ENCODE measurements around the gene ITFG1. TPM values are rescaled to one million over a fixed set of nuclear protein-coding genes. Genes with fewer than 3 reads are reported as not detected.

The ITFG1 gene
- total RNA-seq, 4 donors from 2014 or later = 40.7 to 54.0 (median 45.2) TPM

DNA sequence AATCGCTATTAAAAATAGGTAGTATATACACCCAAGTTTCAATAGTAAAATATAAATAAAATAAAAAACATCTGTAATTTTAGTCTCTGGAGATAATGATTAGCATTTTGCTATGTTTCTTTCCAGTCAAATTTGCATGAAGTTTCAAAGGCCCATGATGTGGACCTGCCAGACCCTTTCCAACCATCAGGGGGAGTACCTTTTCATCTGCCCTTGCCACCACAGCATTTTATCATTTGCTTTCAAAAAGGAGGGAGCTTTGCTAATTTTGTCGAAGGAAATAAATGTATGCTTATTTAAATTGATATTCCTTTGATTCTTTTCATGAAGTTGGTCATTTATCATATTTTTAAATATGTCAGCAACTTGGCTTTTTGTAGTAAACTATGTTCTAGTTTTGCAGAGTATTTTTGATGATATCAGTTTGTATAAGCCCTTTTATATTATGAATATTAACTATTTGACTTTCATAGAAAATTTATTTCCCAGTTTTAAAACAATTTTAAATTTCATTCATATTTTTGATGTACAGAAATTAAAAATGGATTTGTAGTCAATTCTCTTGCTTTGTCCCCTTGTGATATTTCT is 201.9 kb downstream of the ITFG1 start:
- TF ChIP-seq, protein P1, sequence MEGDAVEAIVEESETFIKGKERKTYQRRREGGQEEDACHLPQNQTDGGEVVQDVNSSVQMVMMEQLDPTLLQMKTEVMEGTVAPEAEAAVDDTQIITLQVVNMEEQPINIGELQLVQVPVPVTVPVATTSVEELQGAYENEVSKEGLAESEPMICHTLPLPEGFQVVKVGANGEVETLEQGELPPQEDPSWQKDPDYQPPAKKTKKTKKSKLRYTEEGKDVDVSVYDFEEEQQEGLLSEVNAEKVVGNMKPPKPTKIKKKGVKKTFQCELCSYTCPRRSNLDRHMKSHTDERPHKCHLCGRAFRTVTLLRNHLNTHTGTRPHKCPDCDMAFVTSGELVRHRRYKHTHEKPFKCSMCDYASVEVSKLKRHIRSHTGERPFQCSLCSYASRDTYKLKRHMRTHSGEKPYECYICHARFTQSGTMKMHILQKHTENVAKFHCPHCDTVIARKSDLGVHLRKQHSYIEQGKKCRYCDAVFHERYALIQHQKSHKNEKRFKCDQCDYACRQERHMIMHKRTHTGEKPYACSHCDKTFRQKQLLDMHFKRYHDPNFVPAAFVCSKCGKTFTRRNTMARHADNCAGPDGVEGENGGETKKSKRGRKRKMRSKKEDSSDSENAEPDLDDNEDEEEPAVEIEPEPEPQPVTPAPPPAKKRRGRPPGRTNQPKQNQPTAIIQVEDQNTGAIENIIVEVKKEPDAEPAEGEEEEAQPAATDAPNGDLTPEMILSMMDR (IDR thresholded peaks at IDR 0.05) = peak in 1 of 4 experiments; percentile 36
- no peak for TF ChIP-seq EP300 (IDR thresholded peaks at IDR 0.05)
- H3K36me3 ChIP-seq = peaks cover 0 to 50% of the 10 kb centered on the region in 2 donors
- no peaks in the 10 kb centered on the region for H3K4me1 ChIP-seq
- no peak for ATAC-seq
- no peaks in the 10 kb centered on the region for H3K27me3 ChIP-seq
- H3K9me3 ChIP-seq = no peaks in the 10 kb centered on the region
- H3K4me3 ChIP-seq = no peak overlapping the region
- WGBS, 2 donors (ENCODE audit: low coverage in 1 of 2) = 50 to 83% methylated on average over 2 of the region's 2 CpGs
- H3K27ac ChIP-seq = no peak overlapping the region

GRCh38 chr16:47254756-47255155 is 206.1 kb downstream of the ITFG1 start:
- Histone ChIP-seq H3K9me3 (no peaks in the 10 kb centered on the region), H3K4me1 (peaks cover 0 to 8% (median 0%) of the 10 kb centered on the region in 3 donors), H3K36me3 (peaks cover 0 to 33% of the 10 kb centered on the region in 2 donors), H3K27me3 (no peaks in the 10 kb centered on the region), H3K4me3 (no peak overlapping the region), H3K27ac (no peak overlapping the region)
- no peak for TF ChIP-seq EP300 (IDR thresholded peaks at IDR 0.05)
- TF ChIP-seq, protein P1 (IDR thresholded peaks at IDR 0.05) = no peak
- no peak for TF ChIP-seq POLR2AphosphoS5 (IDR thresholded peaks at IDR 0.05)
- TF ChIP-seq POLR2A (IDR thresholded peaks at IDR 0.05) = no peak
- 88% methylated on average over 6 of the region's 6 CpGs; no CpG with 5 or more reads in 1 of the 2 donors for WGBS, 2 donors (ENCODE audit: low coverage in 1 of 2)
- no peak for ATAC-seq

DNA sequence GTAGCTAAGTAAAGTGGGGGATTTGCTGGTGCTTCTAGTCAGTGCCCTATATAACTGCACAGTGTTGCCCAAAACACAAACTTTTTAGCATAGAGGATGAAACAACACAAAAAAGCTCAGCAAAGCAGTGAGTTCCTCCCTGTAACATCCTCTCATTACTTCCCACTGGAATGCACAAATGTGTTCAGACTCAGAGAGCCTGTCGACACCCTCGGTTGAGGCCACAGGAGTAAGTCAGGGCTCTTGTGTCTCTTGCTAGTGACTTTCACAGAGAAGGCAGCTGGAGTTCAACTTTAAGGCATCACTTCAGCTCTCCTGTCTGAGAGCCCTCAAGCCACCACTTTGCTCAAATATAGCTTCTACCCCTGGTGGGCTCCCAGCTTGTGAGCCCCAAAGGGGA is 209.9 kb downstream of the ITFG1 start:
- ATAC-seq = no peak
- Histone ChIP-seq H3K27me3 (no peaks in the 10 kb centered on the region), H3K4me3 (no peak overlapping the region), H3K36me3 (peaks cover 0 to 12% of the 10 kb centered on the region in 2 donors), H3K4me1 (peaks cover 0 to 10% (median 0%) of the 10 kb centered on the region in 3 donors), H3K9me3 (no peaks in the 10 kb centered on the region), H3K27ac (no peak overlapping the region)
- TF ChIP-seq EP300 (IDR thresholded peaks at IDR 0.05) (no peak), POLR2AphosphoS5 (IDR thresholded peaks at IDR 0.05) (no peak), POLR2A (IDR thresholded peaks at IDR 0.05) (no peak)
- TF ChIP-seq, protein P1 (IDR thresholded peaks at IDR 0.05) = no peak
- 60 to 79% methylated on average over 1 to 2 of the region's 2 CpGs for WGBS, 2 donors (ENCODE audit: low coverage in 1 of 2)

- TF ChIP-seq POLR2AphosphoS5 (IDR thresholded peaks at IDR 0.05) (no peak), POLR2A (IDR thresholded peaks at IDR 0.05) (no peak), EP300 (IDR thresholded peaks at IDR 0.05) (no peak)
- TF ChIP-seq, protein P1 (IDR thresholded peaks at IDR 0.05) = no peak
- Histone ChIP-seq H3K36me3 (peaks cover 0 to 12% of the 10 kb centered on the region in 2 donors), H3K27ac (no peak overlapping the region), H3K4me1 (peaks cover 0 to 10% (median 0%) of the 10 kb centered on the region in 3 donors), H3K27me3 (no peaks in the 10 kb centered on the region), H3K4me3 (no peak overlapping the region), H3K9me3 (no peaks in the 10 kb centered on the region)
- ATAC-seq = no peak
- 74 to 86% methylated on average over 3 of the region's 3 CpGs for WGBS, 2 donors (ENCODE audit: low coverage in 1 of 2)
These were observed 213.2 kb downstream of the ITFG1 start for GRCh38 chr16:47247690-47248089.

DNA sequence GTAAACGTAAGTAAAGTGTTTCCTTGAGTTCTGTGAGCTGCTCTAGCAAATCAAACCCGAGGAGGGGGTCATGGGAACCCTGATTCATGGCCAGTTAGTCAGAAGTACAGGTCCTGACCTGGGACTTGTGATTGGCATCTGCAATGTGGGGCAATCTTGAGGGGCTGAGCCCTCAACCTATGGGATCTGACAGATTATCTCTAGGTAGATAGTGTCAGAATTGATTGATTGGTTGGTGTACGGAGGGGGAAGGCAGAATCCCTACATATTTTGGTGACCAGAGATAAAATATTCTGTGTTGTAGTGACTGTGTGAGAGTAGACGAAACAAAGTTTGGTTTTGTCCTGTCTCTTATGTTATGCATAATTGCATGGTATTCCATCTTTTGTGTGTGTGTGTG is 216.7 kb downstream of the ITFG1 start:
- no peak for ATAC-seq
- WGBS, 2 donors (ENCODE audit: low coverage in 1 of 2) = 68 to 69% methylated on average over 2 to 4 of the region's 4 CpGs
- no peaks in the 10 kb centered on the region for H3K9me3 ChIP-seq
- TF ChIP-seq POLR2AphosphoS5 (IDR thresholded peaks at IDR 0.05) (no peak), EP300 (IDR thresholded peaks at IDR 0.05) (no peak), POLR2A (IDR thresholded peaks at IDR 0.05) (no peak)
- TF ChIP-seq, protein P1 (IDR thresholded peaks at IDR 0.05) = no peak
- H3K27me3 ChIP-seq = no peaks in the 10 kb centered on the region
- peaks cover 0 to 14% of the 10 kb centered on the region in 2 donors for H3K36me3 ChIP-seq
- no peak overlapping the region for H3K4me3 ChIP-seq
- H3K4me1 ChIP-seq = no peaks in the 10 kb centered on the region
- no peak overlapping the region for H3K27ac ChIP-seq

Data from gastroesophageal sphincter (tissue), 4 donors.